K562 (cell line): Measurements from ENCODE around the gene ZDHHC14. TPM values are rescaled to one million over a fixed set of nuclear protein-coding genes. Genes with fewer than 3 reads are reported as not detected.

Experiments
- ATAC-seq: fragments of 200-7000 bp; cut with Tn5 transposase; 3 replicates; pipeline ENCODE4 v1.9.1; 2020; ENCODE audit warnings: moderate library complexity
- BruUV-seq: library from RNA; stranded (reverse); fragments of 400-500 nt; replicated peaks from 2 replicates; lab custom pipeline; 2021; lab: Mats Ljungman, UMichigan
- CTCF ChIA-PET: fragments of 300-600 bp; formaldehyde crosslinking; extraction: SDS; loops from one replicate; lab custom pipeline; 2021; ENCODE audit warnings: low intra/inter-chr PET ratio; lab: Yijun Ruan, JAX
- POLR2A ChIA-PET: fragments of 300-600, 350-650 bp; sonication (Branson Sonifier 250); formaldehyde crosslinking; extraction: SDS; loops from one replicate; lab custom pipeline; 2021; ENCODE audit warnings: antibody characterized with exemption, inconsistent platforms; lab: Yijun Ruan, JAX
- DNase-seq, 4 experiments: peaks; one replicate each; pipeline versions ENCODE4 v3.0.0 to v3.0.0-alpha.2; 2011 to 2018; ENCODE audit warnings: low spot score in 3 of 4, mixed read lengths in 3 of 4; ENCODE audit errors: extremely low read depth in 1 of 4
- FAIRE-seq: peaks from 2 replicates; lab custom pipeline; 2011; peaks lifted over from hg19 to GRCh38; lab: Jason Lieb, UNC
- H2AFZ ChIP-seq: 2 replicates; pipeline ENCODE4 v1.6.0; 2011; ENCODE audit warnings: low read depth, low read length, control low read depth, inconsistent platforms
- H3K27ac ChIP-seq: fragments of 200-600 bp; 3 replicates; pipeline ENCODE4 v1.8.0; 2011; ENCODE audit warnings: low read depth, mild to moderate bottlenecking, control low read depth, inconsistent platforms, low read length, moderate library complexity, mixed read lengths; ENCODE audit errors: extremely low read depth
- H3K27me3 ChIP-seq, 2 experiments: fragments of 300-600 bp in 1 of 2; 2 replicates in 1 of 2; 3 replicates in 1 of 2; pipeline versions ENCODE4 v1.6.0 to v1.8.0; 2011; ENCODE audit warnings: inconsistent platforms in 2 of 2, low read length in 2 of 2, mild to moderate bottlenecking in 1 of 2, mixed read lengths in 1 of 2, moderate library complexity in 1 of 2; ENCODE audit not compliant: control insufficient read depth in 2 of 2, insufficient read depth in 2 of 2
- H3K36me3 ChIP-seq: fragments of 300-600 bp; 3 replicates; pipeline ENCODE4 v1.8.0; 2011; ENCODE audit warnings: mild to moderate bottlenecking, low read length, inconsistent platforms; ENCODE audit not compliant: control insufficient read depth, insufficient read depth
- H3K4me1 ChIP-seq, 2 experiments: fragments of 200-600 bp in 1 of 2; replicated peaks in 1 of 2; 2 replicates in 1 of 2; 3 replicates in 1 of 2; pipeline versions ENCODE4 v1.5.1 to v1.8.0; 2011; ENCODE audit warnings: inconsistent platforms in 2 of 2, low read length in 2 of 2, mild to moderate bottlenecking in 1 of 2, mixed read lengths in 1 of 2, moderate library complexity in 1 of 2; ENCODE audit not compliant: control insufficient read depth in 2 of 2, insufficient read depth in 2 of 2
- H3K4me2 ChIP-seq: 2 replicates; pipeline ENCODE4 v1.6.1; 2011; ENCODE audit warnings: low read length, control low read depth, inconsistent platforms, mixed read lengths; ENCODE audit not compliant: insufficient read depth
- H3K4me3 ChIP-seq: fragments of 200-600 bp; sonication (generic), shearing (Covaris generic); 2 replicates; pipeline ENCODE4 v1.5.1; 2016; ENCODE audit warnings: control low read depth, inconsistent platforms
- H3K79me2 ChIP-seq: fragments of 200-600 bp; 3 replicates; pipeline ENCODE4 v1.8.0; 2011; ENCODE audit warnings: low read length, inconsistent platforms; ENCODE audit not compliant: control insufficient read depth, insufficient read depth
- H3K9ac ChIP-seq, 2 experiments: 2 replicates each; pipeline versions ENCODE4 v1.6.0 to v1.6.1; 2011; ENCODE audit warnings: low read depth in 2 of 2, low read length in 2 of 2, control low read depth in 1 of 2, inconsistent platforms in 1 of 2, mild to moderate bottlenecking in 1 of 2, mixed read lengths in 1 of 2; ENCODE audit not compliant: insufficient read depth in 1 of 2
- H3K9me1 ChIP-seq: one replicate; pipeline ENCODE4 v1.6.0; 2011; ENCODE audit warnings: inconsistent platforms, mild to moderate bottlenecking, low read length, moderate library complexity; ENCODE audit not compliant: control insufficient read depth, insufficient read depth
- H3K9me3 ChIP-seq: replicated peaks from 2 replicates; pipeline ENCODE4 v1.5.1; 2011; ENCODE audit warnings: low read depth, low read length, inconsistent platforms; ENCODE audit not compliant: control insufficient read depth, insufficient read depth
- H4K20me1 ChIP-seq: replicated peaks from 2 replicates; pipeline ENCODE4 v1.6.1; 2011; ENCODE audit warnings: low read length, inconsistent platforms, mixed read lengths; ENCODE audit not compliant: control insufficient read depth, insufficient read depth
- KAT2B ChIP-seq: IDR thresholded peaks from one replicate; pipeline ENCODE4 v1.6.1; 2012; ENCODE audit warnings: low read depth, mild to moderate bottlenecking, control low read depth, inconsistent platforms, low read length, moderate library complexity
- KAT8 ChIP-seq: fragments of 450-650 bp; IDR thresholded peaks from 2 replicates; pipeline ENCODE4 v1.6.1; 2016; ENCODE audit warnings: low read depth, mild to moderate bottlenecking
- MEIS2 ChIP-seq: fragments of 450-650 bp; IDR thresholded peaks from 2 replicates; pipeline ENCODE4 v1.6.1; 2014; ENCODE audit warnings: mild to moderate bottlenecking; ENCODE audit not compliant: partially characterized antibody
- NR3C1 ChIP-seq: sonication (generic); formaldehyde crosslinking; IDR thresholded peaks from 2 replicates; pipeline ENCODE4 v1.8.1; 2022; ENCODE audit warnings: missing genetic modification reagents
- PCBP1 ChIP-seq: fragments of 200-400 bp; formaldehyde crosslinking; IDR thresholded peaks from 2 replicates; pipeline ENCODE4 v1.6.1; 2018; ENCODE audit warnings: mild to moderate bottlenecking, low read depth, low read length; ENCODE audit not compliant: poor library complexity, severe bottlenecking
- RBM25 ChIP-seq: fragments of 200-400 bp; formaldehyde crosslinking; IDR thresholded peaks from 2 replicates; pipeline ENCODE4 v1.6.1; 2018; ENCODE audit warnings: low read length, low read depth, moderate library complexity; ENCODE audit not compliant: severe bottlenecking
- ZFP30 ChIP-seq: fragments of 250-450 bp; sonication (Bioruptor Pico); IDR thresholded peaks from 2 replicates; pipeline ENCODE4 v1.8.0; 2022; ENCODE audit warnings: moderate library complexity, mild to moderate bottlenecking, inconsistent platforms, borderline replicate concordance
- WGBS: fragments of 100-300 bp; shearing (Covaris generic); methylation state at CpG from one replicate; pipeline ENCODE4 v1.1.6; 2016; ENCODE audit warnings: low coverage, mixed read lengths; ENCODE audit not compliant: insufficient coverage; ENCODE audit errors: missing lambda C conversion rate; 5-methylcytosine and 5-hydroxymethylcytosine counted together
- in situ Hi-C: fragments of 300-500 bp; cut with MboI; formaldehyde crosslinking; loops from 4 replicates; pipeline ENCODE4 v1.15.0; 2018; ENCODE audit warnings: inconsistent platforms, mixed read lengths
- intact Hi-C: fragments of 100-400 bp; cut with micrococcal nuclease; formaldehyde crosslinking; loops from 2 replicates; pipeline ENCODE4 v1.14.2; 2022
- polyA plus RNA-seq, 8 experiments: library from polyadenylated mRNA; depleted of rRNA in 4 of 8; stranded (reverse) in 5 of 8; unstranded in 3 of 8; fragments of >200 nt; fragmentation: Nextera tagmentation in 2 of 8; fragmentation: Illumina TruSeq in 1 of 8; extraction: Ambion mirVana in 2 of 8; extraction: Trizol in 1 of 8; gene quantifications; 2 replicates each; pipeline versions ENCODE4 v1.2.1 to v1.2.3, GENCODE V29; 2011 to 2014; ENCODE audit warnings: inconsistent platforms in 1 of 8, missing spikeins in 1 of 8
- total RNA-seq, 7 experiments: library from RNA; depleted of rRNA in 6 of 7; stranded (reverse); fragments of >200 nt in 6 of 7; fragmentation: Illumina TruSeq in 2 of 7; extraction: Trizol in 2 of 7; gene quantifications; 2 replicates each; pipeline versions ENCODE4 v1.2.1 to v1.2.3, GENCODE V29; 2011 to 2021; ENCODE audit warnings: low replicate concordance in 1 of 7
- TF ChIP-seq, protein P1 (sequence below): sonication (generic); formaldehyde crosslinking; IDR thresholded peaks from 2 replicates; pipeline ENCODE4 v1.5.0; 2020; ENCODE audit warnings: missing genetic modification reagents

The ZDHHC14 gene
- total and polyA plus RNA-seq, 9 of the 15 experiments (the other 6 are each of a cell fraction or from before 2014, with no cell fraction given) = 0.92 to 23.1 (median 13.8) TPM

DNA sequence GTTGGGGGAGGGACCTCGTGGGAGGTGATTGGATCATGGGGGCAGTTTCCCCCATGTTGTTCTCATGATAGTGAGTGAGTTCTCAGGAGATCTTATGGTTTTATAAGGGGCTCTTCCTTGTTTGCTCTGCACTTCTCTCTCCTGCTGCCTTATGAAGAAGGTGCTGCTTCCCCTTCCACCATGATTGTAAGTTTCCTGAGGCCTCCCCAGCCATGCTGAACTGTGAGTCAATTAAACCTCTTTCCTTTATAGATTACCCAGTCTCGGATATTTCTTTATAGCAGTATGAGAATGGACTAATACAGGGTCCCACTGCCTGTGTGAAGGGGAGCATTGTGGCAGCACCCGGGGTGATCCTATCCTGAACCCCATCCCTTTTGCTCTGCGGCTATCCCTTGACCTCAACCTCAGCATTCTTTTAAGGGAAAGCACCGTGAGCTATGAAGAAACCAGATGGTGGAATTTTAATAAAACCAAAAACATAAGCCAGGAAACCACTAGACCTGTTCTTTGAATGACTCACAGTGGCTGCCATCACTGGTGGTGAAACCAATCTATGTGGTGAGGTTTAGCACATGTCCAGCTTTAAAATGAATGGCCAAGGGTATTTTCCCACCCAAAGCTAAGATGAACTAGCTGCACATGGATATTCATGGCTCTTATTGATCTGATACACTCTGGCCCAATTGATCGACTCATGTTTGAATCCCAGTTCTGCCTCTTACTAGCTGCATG, 62.2 kb downstream of the ZDHHC14 start:
- peaks cover 0 to 4% of the 10 kb centered on the region in 2 experiments; a peak in 2 of 5 replicates for H3K4me1 ChIP-seq
- no peak overlapping the region for H3K4me3 ChIP-seq
- no peak overlapping the region for H3K4me2 ChIP-seq
- DNase-seq (no peak), ATAC-seq (no peak), FAIRE-seq (no peak)
- H4K20me1 ChIP-seq = no peaks in the 10 kb centered on the region
- intact Hi-C loops (no loop called here), in situ Hi-C loops (no loop called here)
- H3K9me1 ChIP-seq = no peaks in the 10 kb centered on the region
- H3K9me3 ChIP-seq = no peaks in the 10 kb centered on the region
- H3K27me3 ChIP-seq = no peaks in the 10 kb centered on the region
- no peaks in the 10 kb centered on the region for H3K79me2 ChIP-seq
- H2AFZ ChIP-seq = no peak overlapping the region
- ChIA-PET CTCF (no interaction called here), POLR2A (interaction anchor here (1.4 to 1.5 kb wide), 2 partner anchors 10 to 17 kb away, joined by 3 to 6 read pairs; no protein-coding TSS in a partner anchor)
- WGBS = 73% methylated on average over 6 of the region's 6 CpGs
- no peak overlapping the region for H3K9ac ChIP-seq
- BruUV-seq = no TSS peak
- no peak overlapping the region for H3K27ac ChIP-seq
- H3K36me3 ChIP-seq = no peaks in the 10 kb centered on the region
- TF ChIP-seq PCBP1 = no peak

DNA sequence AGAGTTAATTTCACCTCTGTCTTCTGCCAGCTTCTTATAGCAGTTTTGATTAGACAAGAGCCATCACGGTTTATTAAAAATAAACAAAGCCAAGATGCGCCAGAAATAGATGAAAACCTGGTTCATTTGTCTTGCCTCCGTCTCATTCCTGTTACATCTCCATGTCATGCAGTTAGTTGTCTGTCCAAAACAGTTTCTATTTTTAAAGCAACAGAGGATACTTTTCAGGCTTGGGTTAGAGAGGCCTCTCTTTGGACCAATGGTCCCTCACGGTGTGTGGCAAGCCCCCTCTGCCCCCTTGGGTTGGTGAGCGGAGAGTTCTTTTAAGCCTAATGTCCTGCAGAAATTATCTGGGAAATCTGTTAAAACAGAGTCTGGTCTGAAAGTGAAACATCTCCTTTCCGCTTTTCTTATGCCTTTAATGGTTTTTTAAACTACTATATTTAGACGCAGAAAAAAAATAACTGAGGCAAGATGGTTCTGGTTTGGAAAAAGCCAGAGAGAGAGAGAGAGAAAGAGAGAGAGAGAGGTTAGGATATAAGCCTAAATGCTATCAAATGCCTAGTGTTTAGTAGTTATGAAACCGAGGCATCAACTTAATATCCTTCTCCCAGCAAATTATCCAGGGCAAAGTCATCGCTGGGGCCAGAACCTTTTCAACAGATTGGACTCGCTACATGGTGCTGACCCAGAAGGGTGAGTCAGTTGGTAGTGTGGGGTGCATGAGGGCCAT, 64.5 kb downstream of the ZDHHC14 start:
- ATAC-seq (no peak), DNase-seq (no peak), FAIRE-seq (no peak)
- no peaks in the 10 kb centered on the region for H3K36me3 ChIP-seq
- BruUV-seq = no TSS peak
- intact Hi-C loops (no loop called here), in situ Hi-C loops (no loop called here)
- H3K27ac ChIP-seq = no peak overlapping the region
- no peak overlapping the region for H3K4me3 ChIP-seq
- H3K9me3 ChIP-seq = no peaks in the 10 kb centered on the region
- TF ChIP-seq KAT8 (no peak), MEIS2 (no peak), KAT2B (no peak), NR3C1 (CRISPR knock-in tag) (no peak), ZFP30 (CRISPR knock-in tag) (no peak), RBM25 (no peak)
- TF ChIP-seq, protein P1, sequence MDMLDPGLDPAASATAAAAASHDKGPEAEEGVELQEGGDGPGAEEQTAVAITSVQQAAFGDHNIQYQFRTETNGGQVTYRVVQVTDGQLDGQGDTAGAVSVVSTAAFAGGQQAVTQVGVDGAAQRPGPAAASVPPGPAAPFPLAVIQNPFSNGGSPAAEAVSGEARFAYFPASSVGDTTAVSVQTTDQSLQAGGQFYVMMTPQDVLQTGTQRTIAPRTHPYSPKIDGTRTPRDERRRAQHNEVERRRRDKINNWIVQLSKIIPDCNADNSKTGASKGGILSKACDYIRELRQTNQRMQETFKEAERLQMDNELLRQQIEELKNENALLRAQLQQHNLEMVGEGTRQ = no peak
- H2AFZ ChIP-seq = no peak overlapping the region
- no peaks in the 10 kb centered on the region for H4K20me1 ChIP-seq
- WGBS = 73% methylated on average over 10 of the region's 10 CpGs
- CTCF ChIA-PET = no interaction called here
- no peaks in the 10 kb centered on the region for H3K9me1 ChIP-seq
- POLR2A ChIA-PET = interaction anchor here (1.1 kb wide), 1 partner anchor 32 kb away, joined by 3 read pairs; no protein-coding TSS in a partner anchor
- no peaks in the 10 kb centered on the region for H3K27me3 ChIP-seq
- peaks cover 0 to 4% of the 10 kb centered on the region in 2 experiments; a peak in 2 of 5 replicates for H3K4me1 ChIP-seq
- no peak overlapping the region for H3K4me2 ChIP-seq
- H3K79me2 ChIP-seq = peaks cover 9% of the 10 kb centered on the region; the same call in 2 of the 3 replicates
- no peak overlapping the region for H3K9ac ChIP-seq
